Glomerular endothelial cell (primary cell): Measurements from ENCODE around the gene MST1R. TPM values are rescaled to one million over a fixed set of nuclear protein-coding genes. Genes with fewer than 3 reads are reported as not detected.
A peak's percentile ranks its signal among the peaks of the same experiment; 100 is the strongest.
"Not testable (repeated sequence)": the region's sequence is repeated elsewhere in the genome, so short reads cannot be mapped to it uniquely, and the experiment has no call there.

Experiments used
- DNase-seq: peaks from one replicate; pipeline ENCODE4 v3.0.0-alpha.2; 2011; ENCODE audit warnings: low read depth, low spot score; ENCODE audit errors: extremely low read depth
- total RNA-seq: library from RNA; depleted of rRNA; stranded (reverse); fragments of >200 nt; gene quantifications from 2 replicates; pipeline ENCODE4 v1.2.3, GENCODE V29; 2015

MST1R gene
- 0.10 and 0.18 TPM in 2 replicates for total RNA-seq

DNA sequence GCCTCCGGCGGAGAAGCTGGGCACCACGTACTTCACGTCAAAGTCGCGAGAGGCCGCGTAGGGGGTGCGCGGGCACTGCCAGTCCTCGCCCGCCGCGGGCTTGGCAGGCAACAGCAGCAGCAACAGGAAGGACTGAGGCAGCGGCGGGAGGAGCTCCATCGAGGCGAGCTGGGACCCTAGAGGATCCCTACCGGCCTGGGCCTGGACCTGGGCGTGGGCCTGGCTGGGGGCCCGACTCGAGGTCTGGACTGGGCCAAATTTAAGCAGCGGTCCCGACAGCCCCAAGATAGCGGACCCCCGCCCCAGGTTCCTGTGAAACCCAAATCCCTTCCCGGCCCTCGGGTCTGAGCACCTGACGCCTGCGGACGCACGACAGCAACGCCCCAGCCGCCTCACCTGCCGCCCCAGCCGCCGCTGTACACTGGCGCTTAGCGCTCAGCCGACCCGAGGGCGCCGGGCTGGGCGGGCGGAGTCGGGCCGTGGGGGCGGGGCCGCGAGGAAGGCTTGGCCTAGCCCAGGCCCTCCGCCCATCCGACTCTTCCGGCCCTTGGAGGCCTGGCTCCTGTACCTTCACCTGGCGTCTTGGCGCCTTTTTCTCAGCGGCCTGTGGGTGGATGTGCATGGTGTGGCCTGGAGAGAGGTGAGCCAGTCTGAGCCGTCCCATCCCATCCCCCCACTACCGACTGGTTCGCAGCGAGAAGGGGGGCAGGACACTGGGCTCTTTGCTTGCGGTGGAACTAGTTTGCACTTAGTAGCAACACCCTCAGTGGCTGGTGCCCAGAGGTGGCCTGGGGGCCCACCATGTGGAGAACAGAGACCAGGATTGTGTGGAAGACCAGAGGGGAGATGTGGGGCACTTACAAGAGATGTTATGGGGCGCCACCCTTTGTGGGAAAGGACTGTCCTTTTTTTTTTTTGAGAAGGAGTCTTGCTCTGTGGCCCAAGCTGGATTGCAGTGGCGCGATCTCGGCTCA is at the start of gene MST1R:
TSS of gene MST1R (minus strand) at position 423 of the 974 bp plus-strand sequence. CDS start at position 159, 264 bp downstream.
- DNase-seq, result no peak

DNA sequence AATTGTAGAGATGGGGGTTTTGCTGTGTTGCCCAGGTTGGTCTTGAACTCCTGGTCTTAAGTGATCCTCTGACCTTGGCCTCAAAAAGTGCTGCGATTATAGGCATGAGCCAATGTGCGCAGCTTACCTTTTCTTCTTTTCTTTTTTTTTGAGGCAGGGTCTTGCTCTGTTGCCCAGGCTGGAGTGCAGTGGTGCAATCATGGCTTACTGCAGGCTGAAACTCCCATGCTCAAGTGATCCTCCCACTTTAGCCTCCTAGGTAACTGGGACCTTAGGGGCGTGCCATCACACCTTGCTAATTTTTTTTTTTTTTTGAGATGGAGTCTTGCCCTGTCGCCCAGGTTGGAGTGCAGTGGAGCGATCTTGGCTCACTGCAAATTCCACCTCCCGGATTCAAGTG is 49.3 kb upstream of the MST1R start:
- no peak for DNase-seq

DNA sequence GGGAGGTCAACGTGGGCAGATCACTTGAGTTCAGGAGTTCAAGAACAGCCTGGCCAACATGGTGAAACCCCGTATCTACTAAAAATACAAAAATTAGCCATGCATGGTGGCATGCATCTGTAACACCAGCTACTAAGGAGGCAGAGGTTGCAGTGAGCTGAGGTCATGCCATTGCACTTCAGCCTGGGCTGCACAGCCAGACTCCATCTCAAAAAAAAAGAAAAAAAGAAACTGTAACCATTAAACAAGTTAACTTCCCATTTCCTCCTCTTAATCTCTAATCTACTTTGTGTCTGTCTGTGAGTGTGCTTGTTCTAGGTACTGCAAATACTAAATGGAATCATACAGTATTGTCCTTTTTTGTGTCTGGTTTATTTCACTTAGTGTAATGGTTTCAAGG is 39.0 kb upstream of the MST1R start:
- DNase-seq, result no peak

DNA sequence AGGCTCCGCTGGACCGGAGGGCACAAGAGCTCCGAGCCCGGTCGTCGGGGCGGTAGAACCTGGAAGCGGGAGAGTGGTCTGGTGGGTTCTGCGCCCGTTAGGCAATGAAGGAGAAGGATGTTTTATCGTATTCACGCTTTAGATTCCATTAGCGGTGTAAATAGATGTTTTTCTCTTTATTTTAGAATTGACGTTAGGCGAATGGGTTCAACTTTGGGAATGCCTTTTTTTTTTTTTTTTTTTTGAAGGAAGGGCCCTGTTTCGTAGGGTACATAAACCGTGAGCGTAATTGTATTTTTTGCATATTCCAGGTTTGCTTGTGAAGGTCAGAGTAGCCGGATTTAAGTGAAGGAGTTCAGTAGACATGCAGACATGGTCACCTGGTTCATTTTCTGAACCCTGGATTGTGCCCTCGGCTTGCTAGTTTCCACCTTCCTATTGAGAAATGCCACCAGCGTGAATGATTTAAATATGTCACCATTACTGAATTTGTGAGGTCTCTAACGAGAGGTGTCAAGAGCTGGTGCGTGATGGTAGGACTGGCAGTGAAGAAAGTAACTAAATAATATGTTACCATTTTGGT is 37.1 kb upstream of the MST1R start:
- no peak for DNase-seq

DNA sequence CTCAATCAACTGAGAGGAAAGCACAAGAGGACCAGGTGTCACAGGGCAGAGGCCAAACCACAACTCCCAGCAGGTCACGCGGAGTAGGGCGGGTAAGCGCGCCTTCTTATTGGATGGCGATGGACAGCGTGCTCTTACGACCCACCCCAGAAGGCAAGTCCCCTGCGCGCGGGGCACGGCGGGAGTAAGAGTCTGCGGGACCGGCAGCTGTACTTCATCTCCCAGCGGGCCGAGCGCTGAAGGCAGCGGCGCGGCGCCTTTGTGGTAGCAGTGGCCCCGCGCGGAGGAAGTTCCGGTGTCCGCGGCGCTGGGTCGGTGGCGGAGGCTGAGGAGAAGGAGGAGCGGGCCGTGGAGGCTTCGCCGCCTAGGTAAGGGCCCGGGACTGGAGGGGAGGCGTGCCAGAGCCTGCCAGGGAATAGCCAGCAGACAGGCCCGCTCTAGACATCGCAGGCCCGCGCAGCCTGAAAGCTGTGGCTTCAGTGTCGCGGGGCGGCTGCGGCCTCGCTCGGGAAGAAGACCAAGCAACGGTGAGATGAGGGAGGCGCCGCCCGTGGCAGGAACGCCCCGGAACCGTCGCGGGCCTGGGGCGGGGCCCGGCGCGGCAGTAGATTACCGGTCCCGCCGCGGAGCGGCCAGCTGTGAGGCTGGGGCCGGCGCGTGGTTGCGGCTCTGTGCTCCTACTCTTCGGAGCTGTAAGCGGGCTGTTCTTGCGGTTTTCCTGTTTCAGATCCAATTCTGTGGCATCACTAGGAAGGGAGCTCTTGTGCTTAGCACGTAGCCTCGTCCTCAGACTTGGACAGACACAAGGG is 36.4 kb upstream of the MST1R start, which contains the start of gene RBM6:
TSS of gene RBM6 (plus strand) at position 293 of the 809 bp plus-strand sequence. CDS start 22,492 bp downstream, outside the sequence.
- peak; percentile 55 for DNase-seq

DNA sequence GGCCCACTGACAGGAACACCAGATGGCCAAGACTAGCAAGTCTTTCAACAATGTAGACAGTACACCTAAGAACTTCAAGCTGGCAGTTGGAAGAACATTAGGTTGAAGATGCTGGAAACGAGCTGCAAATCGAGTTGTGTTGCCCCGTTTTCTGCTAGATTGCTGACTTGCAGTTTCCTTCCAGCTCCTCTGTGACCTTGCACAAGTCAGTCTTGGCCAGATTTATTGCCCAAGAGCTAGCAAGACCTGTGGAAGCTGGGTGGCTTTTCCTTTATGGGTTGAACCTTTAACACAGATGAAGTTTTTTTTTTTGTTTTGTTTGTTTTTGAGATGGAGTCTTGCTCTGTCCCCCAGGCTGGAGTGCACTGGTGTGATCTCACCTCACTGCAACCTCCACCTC is 33.4 kb upstream of the MST1R start:
- DNase-seq, result no peak

DNA sequence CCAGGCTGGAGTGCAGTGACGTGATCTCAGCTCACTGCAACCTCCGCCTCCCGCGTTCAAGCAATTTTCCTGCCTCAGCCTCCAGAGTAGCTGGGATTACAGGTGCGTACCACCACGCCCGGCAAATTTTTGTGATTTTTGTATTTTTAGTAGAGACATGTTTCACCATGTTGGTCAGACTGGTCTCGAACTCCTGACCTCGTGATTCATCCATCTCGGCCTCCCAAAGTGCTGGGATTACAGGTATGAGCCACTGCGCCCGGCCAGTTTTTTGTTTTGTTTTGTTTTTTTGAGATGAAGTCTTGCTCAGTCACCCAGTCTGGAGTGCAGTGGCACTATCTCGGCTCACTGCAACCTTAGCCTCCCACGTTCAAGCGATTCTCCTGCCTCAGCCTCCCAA is 28.6 kb upstream of the MST1R start:
- not testable (repeated sequence) for DNase-seq

DNA sequence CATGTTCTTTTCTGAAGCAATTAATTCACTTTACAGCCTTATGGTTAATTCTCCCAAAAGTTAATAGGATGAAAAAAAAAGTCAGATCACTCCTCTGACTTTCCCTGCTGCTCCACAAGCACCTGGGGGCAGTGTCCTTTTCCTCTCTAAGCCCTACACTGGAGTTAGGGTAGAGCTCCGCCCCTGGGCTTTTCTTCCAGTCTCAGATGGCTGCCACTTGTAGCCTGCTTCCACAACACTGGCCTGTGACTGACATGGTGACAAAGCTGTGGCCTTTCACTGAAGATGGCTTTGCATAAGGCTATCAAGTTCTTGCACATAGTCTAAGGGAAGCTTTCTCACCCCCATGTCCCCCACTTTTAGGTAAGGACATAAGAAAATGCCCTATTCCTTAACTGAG is 27.2 kb upstream of the MST1R start:
- DNase-seq, result no peak

DNA sequence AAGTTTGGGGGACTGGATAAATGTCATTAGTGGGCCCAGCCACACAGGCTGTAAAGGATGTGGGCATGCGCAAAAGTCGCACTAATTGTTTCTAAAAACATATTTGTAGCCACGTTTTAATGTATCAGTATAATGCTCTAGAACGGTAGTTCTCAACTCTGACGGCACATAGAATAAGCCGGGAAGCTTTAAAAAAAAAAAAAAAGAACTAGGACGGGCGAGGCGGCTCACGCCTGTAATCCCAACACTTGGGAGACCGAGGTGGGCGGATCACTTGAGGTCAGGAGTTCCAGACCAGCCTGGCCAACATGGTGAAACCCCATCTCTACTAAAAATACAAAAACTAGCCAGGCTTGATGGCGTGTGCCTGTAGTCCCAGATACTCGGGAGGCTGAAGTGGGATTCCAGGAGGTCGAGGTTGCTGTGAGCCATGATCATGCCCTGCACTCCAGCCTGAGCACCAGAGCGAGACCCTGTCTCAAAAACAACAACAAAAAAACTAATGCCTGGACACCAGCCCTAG is 26.6 kb upstream of the MST1R start:
- no peak for DNase-seq

DNA sequence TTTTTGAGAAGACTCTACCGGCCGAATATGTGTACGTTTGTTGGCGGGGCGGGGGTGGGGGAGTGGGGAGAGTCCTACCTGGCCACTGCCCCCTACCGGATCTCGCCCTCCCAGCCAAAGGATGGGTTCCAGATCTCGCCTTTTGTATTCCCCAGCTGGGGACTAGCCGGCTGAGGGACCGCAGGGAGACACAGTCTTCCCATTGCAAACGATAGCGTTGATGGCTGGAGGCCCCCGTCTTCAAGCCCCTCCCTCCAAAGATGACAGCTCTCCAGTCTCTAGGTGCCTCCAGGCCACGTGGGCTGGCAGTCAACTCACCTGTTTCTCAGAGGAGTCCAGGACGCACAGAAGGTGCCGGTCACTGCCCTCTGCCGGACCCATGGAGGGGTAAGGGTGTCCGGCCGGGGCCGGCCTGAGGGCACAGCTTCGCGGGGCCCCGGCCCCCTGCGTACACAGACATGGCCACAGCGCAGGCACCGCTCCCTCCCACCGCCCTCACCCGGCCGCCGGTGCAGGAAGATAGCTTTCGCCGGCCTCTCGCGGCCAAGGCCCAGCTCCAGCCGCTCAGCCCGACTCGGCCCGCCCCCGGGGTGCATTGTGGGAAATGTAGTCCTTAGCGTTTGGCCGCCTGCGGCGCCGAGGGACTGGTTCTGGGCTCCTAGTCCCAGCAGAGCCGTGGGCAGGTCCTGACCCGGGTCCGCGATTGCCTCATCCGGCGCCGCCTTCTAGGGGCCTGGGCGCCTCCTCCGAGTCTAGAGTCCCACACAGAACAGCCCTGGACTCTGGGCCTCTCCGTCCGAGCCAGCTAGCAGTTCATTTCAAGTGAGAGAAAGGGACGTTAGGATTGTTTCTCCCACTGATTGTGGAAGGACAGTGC is 25.9 kb upstream of the MST1R start, which contains the start of gene MON1A:
TSS of gene MON1A (minus strand) at position 521 of the 877 bp plus-strand sequence. CDS start 16,465 bp downstream, outside the sequence.
- no peak for DNase-seq

DNA sequence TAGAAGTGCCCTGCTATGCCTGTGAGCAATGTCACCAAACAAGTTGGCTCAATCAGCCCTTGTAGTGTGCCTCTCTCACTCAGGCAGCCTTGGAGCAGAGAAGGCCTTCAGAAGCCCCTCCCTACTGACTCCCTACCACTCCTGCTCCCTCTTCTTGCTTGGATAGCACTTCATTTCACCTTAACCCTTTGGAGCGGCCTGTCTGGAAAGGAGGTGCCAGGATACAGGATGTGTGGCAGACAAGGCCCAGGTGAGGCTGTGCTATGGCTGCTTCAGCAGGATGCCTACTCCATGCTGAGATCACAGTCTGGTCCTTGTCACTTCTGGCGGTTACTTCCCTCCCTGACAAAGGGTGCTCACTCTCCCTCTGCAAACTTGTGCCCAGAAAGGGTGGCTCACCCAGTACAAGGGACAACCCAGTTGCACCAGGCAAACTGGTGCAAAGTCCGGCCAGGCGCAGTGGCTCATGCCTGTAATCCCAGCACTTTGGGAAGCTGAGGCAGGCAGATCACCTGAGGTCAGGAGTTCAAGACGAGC is 24.9 kb upstream of the MST1R start:
- DNase-seq, result no peak

DNA sequence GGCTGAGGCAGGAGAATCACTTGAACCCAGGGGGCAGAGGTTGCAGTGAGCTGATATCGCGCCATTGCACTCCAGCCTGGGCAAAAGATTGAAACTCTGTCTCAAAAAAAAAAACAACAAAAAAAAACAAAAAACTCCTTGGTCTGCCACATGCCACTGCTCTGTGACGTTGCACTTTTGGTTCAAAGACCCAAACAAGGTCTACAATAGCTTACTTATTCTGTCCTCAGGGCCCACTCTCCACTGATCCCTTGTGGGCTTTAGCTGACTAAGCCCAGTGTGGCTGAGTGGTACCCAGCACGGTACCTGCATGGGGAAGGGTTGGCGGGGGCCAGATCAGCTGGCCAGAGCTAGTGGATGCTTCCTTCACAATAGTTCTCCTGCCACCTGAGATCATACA is 24.1 kb upstream of the MST1R start:
- DNase-seq, result no peak

DNA sequence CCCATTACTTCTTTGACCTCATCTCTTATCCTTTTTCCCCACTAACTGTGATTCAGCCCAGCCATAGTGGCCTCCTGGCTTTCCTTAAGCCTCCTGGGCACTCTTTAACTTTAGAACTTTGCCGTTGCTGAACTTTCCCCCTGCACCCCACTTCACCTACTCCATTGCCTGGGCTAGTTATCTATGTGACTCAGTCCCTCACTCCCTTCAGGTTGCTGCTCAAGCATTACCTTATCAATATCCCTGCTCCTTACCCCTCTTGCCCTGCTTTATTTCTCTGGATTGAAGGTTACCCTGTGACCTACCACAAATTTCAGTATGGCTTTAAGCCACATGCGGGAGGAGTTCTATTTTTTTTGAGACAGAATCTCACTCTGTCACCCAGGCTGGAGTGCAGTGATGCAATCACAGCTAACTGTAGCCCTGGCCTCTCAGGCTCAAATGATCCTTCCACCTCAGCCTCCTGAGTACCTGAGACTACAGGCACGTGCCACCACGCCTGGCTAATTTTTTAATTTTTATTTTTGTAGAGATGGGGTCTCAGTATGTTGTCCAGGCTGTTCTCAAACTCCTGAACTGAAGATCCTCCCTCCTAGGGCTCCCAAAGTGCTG is 22.6 kb upstream of the MST1R start:
- DNase-seq, result no peak

DNA sequence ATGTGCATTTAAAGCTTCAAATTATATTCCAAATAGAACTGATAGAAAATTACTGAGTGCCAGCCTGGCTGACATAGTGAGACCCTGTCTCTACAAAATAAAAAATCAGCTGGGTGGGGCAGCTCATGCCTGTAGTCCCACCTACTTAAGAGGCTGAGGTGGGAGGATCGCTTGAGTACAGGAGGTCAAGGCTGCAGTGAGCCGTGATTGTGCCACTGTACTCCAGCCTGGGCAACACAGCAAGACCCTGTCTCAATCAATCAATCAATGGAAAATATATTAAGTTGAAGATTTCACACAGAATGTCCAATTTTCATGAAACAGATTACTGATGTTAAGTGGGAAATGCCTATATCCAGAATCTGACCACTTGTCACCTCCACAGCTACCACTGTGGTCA is 21.8 kb upstream of the MST1R start:
- DNase-seq, result no peak

DNA sequence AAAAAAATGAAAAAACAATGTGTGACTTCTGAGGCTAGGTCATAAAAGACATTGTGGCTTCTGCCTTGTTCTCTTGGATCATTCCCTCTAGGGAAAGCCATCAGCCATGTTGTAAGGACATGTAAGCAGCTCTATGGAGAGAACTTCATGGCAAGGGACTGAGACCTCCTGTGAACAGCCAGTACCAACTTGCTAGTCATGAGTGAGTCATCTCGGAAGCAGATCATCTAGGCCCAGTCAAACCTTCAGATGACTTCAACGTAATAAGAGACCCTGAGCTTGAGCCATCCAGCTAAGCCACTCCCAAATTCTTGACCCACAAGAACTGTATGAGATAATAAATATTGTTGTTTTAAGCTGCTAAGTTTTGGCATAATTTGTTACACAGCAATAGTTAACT is 21.0 kb upstream of the MST1R start:
- DNase-seq, result no peak

DNA sequence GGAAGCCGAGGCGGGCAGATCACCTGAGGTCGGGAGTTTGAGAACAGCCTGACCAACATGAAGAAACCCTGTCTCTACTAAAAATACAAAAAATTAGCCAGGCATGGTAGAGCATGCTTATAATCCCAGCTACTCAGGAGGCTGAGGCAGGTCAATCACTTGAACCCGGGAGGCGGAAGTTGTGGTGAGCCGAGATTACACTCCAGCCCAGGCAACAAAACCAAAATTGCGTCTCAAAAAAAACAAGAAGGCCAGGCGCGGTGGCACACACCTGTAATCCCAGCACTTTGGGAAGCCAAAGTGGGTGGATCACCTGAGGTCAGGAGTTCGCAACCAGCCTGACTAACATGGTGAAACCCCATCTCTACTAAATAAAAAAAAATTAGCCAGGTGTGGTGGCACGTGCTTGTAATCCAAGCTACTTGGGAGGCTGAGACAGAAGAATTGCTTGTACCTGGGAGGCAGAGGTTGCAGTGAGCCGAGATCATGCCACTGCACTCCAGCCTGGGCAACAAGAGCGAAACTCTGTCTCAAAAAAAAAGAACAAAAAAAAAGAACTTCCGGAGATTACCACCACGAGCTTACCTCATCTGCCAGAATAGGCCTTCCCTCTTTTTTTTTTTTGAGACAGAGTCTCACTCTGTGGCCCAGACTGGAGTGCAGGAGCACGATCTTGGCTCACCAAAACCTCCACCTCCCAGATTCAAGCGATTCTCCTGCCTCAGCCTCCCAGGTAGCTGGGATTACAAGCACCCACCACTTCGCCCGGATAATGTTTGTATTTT is 14.3 kb upstream of the MST1R start:
- not testable (repeated sequence) for DNase-seq

DNA sequence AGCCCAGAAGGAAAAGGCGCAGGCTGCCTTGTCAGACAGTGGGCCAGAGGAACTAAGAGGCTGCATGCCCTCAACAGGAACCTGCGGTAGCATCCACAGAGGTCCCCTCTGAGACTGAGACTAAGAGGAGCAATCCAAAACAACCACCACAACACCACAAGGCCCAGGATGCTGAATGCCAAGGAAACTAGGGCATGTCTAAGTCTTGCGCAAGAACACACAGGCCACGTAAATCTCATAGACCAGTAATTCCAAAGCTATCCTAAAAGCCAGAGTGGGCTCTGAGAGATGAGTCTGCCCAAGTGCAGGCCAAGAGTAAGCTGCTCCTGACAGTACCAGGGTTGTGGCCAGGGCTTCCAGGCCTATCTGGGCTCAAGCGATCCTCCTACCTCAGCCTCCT is 13.0 kb upstream of the MST1R start:
- no peak for DNase-seq

DNA sequence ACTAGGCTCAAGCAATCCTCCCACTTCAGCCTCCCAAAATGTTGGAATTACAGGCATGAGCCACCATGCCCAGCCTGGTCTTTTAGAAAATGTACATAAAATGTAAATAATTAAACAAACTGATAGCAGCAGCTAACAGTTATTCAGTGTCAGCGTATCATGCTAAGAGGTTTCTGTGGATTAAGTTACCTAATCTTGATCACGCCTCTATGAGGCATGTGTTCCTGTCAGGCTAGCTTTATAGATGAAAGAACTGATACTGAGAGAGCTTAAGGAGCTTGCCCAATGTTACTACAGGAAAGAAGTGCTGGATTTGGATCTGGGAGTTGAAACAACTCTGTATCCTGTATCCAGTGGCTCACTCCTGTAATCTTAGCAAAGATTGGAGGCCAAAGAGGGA is 11.2 kb upstream of the MST1R start:
- no peak for DNase-seq
